Measurements from ENCODE around the gene CARNS1.

CARNS1 gene

GRCh38 chr11:67457453-67457852, 42.0 kb downstream of the CARNS1 start:
- DNase-seq (ENCODE audit: low spot score) (no peak), ATAC-seq (ENCODE audit: low read depth) (no peak)
- Histone ChIP-seq H3K9me3 (ENCODE audit: severe bottlenecking) (no peaks in the 10 kb centered on the region), H3K27me3 (ENCODE audit: insufficient read depth, poor library complexity, severe bottlenecking) (no peaks in the 10 kb centered on the region), H3K4me1 (ENCODE audit: insufficient read depth, poor library complexity, severe bottlenecking) (no peaks in the 10 kb centered on the region), H3K36me3 (ENCODE audit: low read depth) (no peaks in the 10 kb centered on the region), H3K4me3 (ENCODE audit: severe bottlenecking) (no peak overlapping the region), H3K27ac (ENCODE audit: poor library complexity, severe bottlenecking) (no peak overlapping the region)
- TF ChIP-seq, protein P1, sequence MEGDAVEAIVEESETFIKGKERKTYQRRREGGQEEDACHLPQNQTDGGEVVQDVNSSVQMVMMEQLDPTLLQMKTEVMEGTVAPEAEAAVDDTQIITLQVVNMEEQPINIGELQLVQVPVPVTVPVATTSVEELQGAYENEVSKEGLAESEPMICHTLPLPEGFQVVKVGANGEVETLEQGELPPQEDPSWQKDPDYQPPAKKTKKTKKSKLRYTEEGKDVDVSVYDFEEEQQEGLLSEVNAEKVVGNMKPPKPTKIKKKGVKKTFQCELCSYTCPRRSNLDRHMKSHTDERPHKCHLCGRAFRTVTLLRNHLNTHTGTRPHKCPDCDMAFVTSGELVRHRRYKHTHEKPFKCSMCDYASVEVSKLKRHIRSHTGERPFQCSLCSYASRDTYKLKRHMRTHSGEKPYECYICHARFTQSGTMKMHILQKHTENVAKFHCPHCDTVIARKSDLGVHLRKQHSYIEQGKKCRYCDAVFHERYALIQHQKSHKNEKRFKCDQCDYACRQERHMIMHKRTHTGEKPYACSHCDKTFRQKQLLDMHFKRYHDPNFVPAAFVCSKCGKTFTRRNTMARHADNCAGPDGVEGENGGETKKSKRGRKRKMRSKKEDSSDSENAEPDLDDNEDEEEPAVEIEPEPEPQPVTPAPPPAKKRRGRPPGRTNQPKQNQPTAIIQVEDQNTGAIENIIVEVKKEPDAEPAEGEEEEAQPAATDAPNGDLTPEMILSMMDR (IDR thresholded peaks at IDR 0.05; ENCODE audit: poor library complexity, severe bottlenecking) = no peak

DNA sequence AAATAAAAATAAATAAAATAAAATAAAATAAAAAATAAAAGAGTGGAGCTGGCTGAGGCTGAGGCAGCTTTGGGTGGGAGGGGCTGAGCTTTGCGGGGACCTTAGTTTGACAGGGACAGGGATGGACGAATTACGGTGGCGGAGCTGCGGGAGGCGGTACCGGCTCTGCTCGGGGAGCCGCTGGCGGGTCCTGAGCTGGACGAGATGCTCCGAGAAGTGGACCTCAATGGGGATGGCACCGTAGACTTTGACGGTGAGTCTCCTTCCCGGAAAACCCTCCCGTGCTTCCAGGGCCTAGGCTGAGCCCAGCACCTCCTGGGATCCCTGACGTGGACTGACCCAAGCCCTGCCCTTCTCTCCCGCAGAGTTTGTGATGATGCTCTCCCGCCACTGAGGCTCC, 42.8 kb downstream of the CARNS1 start:
- ATAC-seq (ENCODE audit: low read depth) (no peak), DNase-seq (ENCODE audit: low spot score) (no peak)
- Histone ChIP-seq H3K4me1 (ENCODE audit: insufficient read depth, poor library complexity, severe bottlenecking) (no peaks in the 10 kb centered on the region), H3K4me3 (ENCODE audit: severe bottlenecking) (no peak overlapping the region), H3K27me3 (ENCODE audit: insufficient read depth, poor library complexity, severe bottlenecking) (no peaks in the 10 kb centered on the region), H3K27ac (ENCODE audit: poor library complexity, severe bottlenecking) (no peak overlapping the region), H3K36me3 (ENCODE audit: low read depth) (no peaks in the 10 kb centered on the region), H3K9me3 (ENCODE audit: severe bottlenecking) (no peaks in the 10 kb centered on the region)
- TF ChIP-seq, protein P1 (IDR thresholded peaks at IDR 0.05; ENCODE audit: poor library complexity, severe bottlenecking) = no peak

- ATAC-seq (ENCODE audit: low read depth) = no peak
- Histone ChIP-seq H3K27ac (ENCODE audit: poor library complexity, severe bottlenecking) (peak overlapping the region; percentile 76), H3K4me1 (ENCODE audit: insufficient read depth, poor library complexity, severe bottlenecking) (peaks cover 10% of the 10 kb centered on the region)
Observed at GRCh38 chr11:67463186-67463585, 47.7 kb downstream of the CARNS1 start.

DNA sequence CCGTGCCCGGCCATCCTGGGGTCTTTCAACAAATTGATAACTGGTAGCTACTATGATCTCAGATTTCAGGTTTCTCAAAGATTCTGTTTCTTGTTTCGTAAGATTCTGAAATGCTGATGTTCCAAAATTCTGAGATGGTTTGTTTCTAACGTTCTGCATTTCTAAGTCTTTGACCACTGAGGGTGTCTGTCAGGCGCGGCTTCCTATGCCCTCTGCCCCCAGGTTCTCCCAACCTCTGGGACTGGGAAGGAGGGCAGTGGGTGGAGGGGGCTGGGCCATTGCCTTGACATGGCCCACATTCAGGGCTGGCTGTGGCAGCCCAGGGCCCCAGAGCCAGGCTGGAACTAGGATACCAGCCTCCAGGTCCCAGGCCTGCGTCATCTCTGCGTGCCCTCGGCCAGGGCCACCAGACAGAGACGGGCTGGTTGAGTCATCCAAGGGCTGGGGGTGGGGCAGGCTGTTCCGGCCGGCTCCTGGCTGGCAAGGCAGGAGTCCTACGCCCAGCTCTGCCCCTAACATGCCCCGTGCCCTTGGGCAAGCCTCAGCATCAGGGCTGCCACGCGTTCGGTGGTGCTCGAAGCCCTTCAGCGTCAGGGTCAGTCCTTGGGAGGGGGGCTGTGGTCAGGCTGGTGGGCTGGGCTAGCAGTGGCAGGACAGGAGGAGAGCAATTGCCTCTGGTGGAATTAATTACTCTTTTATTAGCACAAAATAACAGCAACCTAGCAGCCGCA, 48.4 kb downstream of the CARNS1 start:
- peak; percentile 41 for ATAC-seq (ENCODE audit: low read depth)
- H3K27ac ChIP-seq (ENCODE audit: poor library complexity, severe bottlenecking) = peak overlapping the region; percentile 76
- peak overlapping the region; percentile 51 for H3K4me3 ChIP-seq (ENCODE audit: severe bottlenecking)
- H3K36me3 ChIP-seq (ENCODE audit: low read depth) = no peaks in the 10 kb centered on the region
- no peaks in the 10 kb centered on the region for H3K27me3 ChIP-seq (ENCODE audit: insufficient read depth, poor library complexity, severe bottlenecking)
- peaks cover 10% of the 10 kb centered on the region for H3K4me1 ChIP-seq (ENCODE audit: insufficient read depth, poor library complexity, severe bottlenecking)
- no peak for DNase-seq (ENCODE audit: low spot score)
- TF ChIP-seq, protein P1 (IDR thresholded peaks at IDR 0.05; ENCODE audit: poor library complexity, severe bottlenecking) = no peak
- H3K9me3 ChIP-seq (ENCODE audit: severe bottlenecking) = no peaks in the 10 kb centered on the region

More at GRCh38 chr11:67463186-67463585, 47.7 kb downstream of the CARNS1 start:
- Histone ChIP-seq H3K9me3 (ENCODE audit: severe bottlenecking) (no peaks in the 10 kb centered on the region), H3K36me3 (ENCODE audit: low read depth) (no peaks in the 10 kb centered on the region), H3K4me3 (ENCODE audit: severe bottlenecking) (no peak overlapping the region), H3K27me3 (ENCODE audit: insufficient read depth, poor library complexity, severe bottlenecking) (no peaks in the 10 kb centered on the region)
- TF ChIP-seq, protein P1 (IDR thresholded peaks at IDR 0.05; ENCODE audit: poor library complexity, severe bottlenecking) = no peak
- DNase-seq (ENCODE audit: low spot score) = no peak

Data from RWPE2 (cell line).